ENCODE results near the gene GNAS-AS1.

The GNAS-AS1 gene

GRCh38 chr20:58787211-58788005 lies 63.3 kb downstream of the GNAS-AS1 start:
- no peak for DNase-seq (ENCODE audit: extremely low read depth in 1 of 2, low read depth in 1 of 2)

GRCh38 chr20:58784321-58785074 lies 66.2 kb downstream of the GNAS-AS1 start:
- no peak for DNase-seq (ENCODE audit: extremely low read depth in 1 of 2, low read depth in 1 of 2)

DNA sequence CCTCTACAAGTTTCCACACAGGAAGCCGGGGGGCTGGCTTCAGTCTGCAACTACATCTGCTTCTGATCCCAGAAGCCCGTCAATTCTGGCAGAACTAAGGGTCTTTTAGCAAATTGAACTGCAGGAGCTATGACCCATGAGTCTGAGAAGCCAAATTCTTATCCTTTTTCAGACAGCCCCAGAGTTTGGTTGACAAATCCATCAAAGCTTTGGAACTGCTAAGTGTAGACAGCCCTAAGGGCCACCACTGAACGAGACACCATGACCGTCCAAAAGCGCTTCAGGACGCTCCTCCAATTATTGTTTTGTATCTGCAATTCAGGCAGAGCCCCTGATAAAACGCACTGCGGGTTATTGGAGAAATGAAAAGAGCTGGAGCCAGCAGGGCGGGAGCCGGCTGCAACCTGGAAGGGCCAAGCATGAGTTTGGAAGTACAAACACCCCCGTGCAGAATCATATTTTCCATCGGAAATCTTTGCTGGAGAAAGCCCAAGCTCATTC lies 67.1 kb downstream of the GNAS-AS1 start:
- no peak for DNase-seq (ENCODE audit: extremely low read depth in 1 of 2, low read depth in 1 of 2)

- no peak for DNase-seq (ENCODE audit: extremely low read depth in 1 of 2, low read depth in 1 of 2)
Measured at GRCh38 chr20:58781138-58781537, 69.6 kb downstream of the GNAS-AS1 start.

GRCh38 chr20:58778760-58779159 lies 71.9 kb downstream of the GNAS-AS1 start:
- DNase-seq (ENCODE audit: extremely low read depth in 1 of 2, low read depth in 1 of 2), result no peak

DNA sequence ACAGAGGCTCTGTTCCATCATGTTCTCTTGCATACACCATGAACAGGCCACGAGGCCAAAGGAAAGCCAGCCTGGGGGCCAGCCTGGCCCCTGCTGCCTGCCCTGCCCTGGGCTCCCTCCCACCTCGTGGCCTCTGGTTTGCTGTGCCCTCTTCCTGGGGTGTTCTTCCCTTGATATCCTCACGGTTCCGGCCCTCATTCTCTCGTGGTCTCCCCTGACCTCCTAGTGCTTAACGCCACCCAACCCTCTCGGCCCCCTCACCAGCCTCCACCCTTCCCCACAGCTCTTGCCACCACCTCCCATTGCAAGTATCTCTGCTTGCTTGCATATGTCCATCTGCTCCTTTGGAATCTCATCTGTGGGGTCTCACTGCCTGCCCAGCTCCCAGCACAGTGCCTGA lies 73.0 kb downstream of the GNAS-AS1 start:
- no peak for DNase-seq (ENCODE audit: extremely low read depth in 1 of 2, low read depth in 1 of 2)

DNA sequence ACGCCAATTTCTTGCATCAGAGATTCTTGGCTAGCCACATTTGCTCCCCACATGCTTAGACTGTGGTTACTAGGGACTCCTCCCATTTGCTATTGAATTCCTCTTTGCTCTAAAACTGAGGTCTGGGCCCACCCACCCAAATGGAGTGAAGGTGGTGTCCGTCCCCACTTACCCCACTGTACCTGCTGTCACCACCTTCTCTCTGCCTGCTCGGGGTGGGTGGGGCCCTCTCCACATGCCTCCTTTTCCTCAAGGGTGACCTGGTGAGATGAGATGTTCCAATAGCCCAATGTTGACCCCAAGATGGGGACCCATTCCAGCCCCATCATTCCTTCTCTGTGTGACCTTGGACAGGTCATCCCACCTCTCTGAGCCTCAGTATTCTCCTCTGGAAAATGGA lies 74.6 kb downstream of the GNAS-AS1 start:
- DNase-seq (ENCODE audit: extremely low read depth in 1 of 2, low read depth in 1 of 2), result no peak

DNA sequence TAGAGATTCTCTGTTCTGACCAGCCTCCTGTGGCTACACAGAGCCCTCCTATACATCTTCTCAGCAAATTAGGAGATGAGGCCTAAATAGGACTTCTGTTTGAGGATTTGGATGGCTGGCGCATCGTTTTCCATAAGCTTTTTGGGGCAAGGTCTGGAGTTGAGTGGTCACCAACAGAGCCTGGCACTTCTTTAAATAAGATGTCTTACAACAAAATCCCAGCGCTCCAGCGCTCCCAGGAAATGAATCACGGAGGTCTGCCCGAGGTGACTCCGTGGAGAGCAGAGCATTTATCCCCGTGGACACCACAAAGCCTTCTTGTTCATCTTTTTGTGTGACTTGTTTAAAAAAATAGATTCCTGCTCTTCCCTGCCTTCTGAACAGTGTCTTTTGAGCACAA lies 75.3 kb downstream of the GNAS-AS1 start:
- no peak for DNase-seq (ENCODE audit: extremely low read depth in 1 of 2, low read depth in 1 of 2)

DNA sequence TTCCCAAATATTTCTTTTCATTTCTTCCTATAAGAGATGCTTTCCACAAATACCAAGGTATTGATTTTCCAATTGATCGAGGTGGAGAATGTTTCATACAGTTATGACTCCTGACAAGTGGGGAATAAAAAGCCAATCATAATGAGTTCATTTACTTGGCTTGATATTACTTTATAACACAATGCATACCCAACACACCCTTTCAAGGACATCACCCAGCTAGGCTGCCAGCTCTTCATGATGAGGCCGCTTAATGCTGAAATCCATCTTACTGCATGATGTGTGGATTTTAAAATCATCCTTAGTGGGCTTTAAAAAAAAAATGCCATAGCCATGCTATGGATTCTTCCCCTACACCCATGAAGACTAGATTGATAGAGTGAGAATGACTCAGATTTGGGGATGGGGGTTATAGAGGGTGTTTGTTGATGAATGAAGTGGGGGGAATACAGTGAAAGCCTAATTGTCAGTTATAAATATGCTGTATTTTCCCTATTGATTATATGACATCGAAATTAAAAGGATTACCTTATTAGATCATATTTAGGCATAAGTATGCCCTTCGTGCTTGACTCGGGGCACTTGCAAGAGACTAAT lies 75.9 kb downstream of the GNAS-AS1 start:
- no peak for DNase-seq (ENCODE audit: extremely low read depth in 1 of 2, low read depth in 1 of 2)

GRCh38 chr20:58774214-58774613 lies 76.5 kb downstream of the GNAS-AS1 start:
- DNase-seq (ENCODE audit: extremely low read depth in 1 of 2, low read depth in 1 of 2), result no peak

DNA sequence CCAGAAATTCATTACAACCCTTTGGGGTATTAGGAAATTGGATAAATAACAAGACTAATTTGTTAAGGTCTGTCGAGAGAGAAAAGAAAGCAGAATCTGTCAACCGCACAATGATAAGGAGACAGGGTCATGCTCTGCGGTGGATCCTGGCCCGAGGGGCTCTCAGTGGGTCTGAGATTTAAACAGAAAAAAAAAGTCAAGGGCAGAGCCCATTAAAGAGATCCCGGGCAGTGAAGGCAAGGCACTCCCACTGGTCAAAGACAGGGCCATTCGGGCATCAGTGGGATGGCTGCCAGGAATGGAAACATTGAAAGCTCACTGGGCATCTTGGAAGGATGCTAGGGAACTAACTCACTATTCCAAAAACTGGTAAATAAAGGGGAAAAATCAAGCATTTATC lies 77.9 kb downstream of the GNAS-AS1 start:
- DNase-seq (ENCODE audit: extremely low read depth in 1 of 2, low read depth in 1 of 2), result no peak

Measured in activated CD8-positive, alpha-beta memory T cell treated with anti-CD3 and anti-CD28 coated beads for 1 hour (primary cell).